ENCODE data around the gene IFI44L.

The IFI44L gene

DNA sequence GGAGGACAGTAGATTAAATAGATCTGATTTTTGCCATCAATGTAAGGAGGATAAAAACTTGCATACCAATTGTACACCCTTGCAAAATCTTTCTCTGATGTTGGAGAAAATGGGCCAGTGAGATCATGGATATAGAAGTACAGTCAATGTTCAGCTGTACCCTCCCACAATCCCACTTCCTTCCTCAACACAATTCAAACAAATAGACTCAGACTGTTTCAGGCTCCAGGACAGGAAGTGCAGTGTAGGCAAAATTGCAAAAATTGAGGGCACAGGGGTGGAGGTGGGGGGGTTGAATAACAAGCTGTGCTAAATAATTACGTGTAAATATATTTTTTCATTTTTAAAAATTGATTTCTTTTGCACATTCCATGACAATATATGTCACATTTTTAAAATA is 25.5 kb downstream of the IFI44L start:
- DNase-seq: no peak

DNA sequence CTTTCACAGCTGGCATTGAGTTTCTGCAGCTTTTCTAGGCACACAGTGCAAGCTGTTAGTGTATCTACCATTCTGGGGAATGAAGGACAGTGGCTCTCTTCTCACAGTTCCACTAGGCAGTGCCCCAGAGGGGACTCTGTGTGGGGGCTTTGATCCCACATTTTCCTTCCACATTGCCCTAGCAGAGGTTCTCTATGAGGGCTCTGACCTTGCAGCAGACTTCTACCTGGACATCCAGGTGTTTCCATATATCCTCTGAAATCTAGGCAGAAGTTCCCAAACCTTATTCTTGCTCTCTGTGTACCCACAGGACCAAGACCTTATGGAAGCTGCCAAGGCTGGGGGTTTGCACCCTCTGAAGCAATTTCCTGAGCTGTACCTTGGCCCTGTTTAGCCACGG is 27.0 kb downstream of the IFI44L start:
- no peak for DNase-seq

DNA sequence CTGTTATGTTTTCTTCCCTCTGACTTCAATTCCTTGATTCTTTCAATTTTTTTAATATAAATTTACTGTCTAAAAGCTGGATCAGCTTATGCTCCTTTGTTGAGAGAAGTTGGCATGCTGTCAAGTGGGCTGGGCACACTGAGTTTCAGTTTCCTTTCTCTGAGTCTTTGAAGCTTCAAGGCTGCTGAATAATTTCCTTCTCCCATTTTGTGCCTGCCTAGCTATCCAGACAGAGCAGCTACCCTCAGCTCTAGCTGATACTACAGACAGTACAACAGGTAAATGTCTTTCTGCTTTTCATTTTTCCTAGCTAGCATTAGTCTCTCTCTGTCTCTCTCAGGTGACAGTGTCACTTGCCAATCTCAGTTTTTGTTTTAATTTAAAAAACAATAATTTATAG is 29.4 kb downstream of the IFI44L start, which contains the start of gene IFI44:
Gene IFI44 (plus strand): TSS at position 204 of the 400 bp plus-strand sequence. CDS start 365 bp downstream, outside the sequence.
- no peak for DNase-seq

DNA sequence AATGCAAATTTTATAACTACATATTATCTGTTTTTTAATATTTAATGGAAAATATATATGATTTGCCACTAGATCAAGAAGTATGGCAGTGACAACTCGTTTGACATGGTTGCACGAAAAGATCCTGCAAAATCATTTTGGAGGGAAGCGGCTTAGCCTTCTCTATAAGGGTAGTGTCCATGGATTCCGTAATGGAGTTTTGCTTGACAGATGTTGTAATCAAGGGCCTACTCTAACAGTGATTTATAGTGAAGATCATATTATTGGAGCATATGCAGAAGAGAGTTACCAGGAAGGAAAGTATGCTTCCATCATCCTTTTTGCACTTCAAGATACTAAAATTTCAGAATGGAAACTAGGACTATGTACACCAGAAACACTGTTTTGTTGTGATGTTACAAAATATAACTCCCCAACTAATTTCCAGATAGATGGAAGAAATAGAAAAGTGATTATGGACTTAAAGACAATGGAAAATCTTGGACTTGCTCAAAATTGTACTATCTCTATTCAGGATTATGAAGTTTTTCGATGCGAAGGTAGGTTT is 29.9 kb downstream of the IFI44L start:
- no peak for DNase-seq

DNA sequence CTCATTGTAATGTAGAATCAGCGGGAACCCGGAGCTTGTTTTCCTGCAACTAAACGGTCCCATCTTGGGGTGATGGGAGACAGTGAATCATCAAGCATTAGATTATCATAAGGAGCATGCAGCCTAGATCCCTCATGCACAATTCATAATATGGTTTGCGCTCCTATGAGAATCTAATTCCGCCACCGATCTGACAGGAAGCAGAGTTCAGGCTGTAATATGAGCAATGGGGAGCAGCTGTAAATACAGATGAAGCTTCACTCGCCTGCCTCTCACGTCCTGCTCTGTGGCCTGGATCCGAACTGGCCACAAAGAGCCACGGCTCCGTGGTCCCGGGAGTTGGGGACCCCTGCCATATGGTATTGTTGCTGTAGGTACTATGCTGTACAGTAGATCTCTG is 31.0 kb downstream of the IFI44L start:
- no peak for DNase-seq

DNA sequence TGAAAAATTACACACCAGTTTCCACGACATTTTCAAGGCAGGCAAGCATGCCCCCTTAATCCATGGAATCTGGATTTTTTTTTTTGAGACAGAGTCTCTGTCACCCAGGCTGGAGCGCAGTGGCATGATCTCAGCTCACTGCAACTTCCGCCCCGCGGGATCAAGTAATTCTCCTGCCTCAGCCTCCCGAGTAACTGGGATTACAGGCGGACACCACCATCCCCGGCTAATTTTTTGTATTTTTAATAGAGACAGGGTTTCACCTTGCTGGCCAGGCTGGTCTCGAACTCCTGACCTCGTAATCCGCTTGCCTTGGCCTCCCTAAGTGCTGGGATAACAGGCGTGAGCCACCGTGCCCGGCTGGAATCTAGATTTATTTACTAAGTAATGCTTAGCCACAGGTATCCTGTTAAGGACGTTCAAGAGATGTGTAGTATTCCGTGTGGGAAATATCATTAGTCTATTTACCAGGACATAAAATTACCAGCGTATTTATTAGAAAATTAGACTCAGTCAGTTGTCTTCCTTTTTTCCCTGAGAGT is 31.8 kb downstream of the IFI44L start:
- DNase-seq: no peak

DNA sequence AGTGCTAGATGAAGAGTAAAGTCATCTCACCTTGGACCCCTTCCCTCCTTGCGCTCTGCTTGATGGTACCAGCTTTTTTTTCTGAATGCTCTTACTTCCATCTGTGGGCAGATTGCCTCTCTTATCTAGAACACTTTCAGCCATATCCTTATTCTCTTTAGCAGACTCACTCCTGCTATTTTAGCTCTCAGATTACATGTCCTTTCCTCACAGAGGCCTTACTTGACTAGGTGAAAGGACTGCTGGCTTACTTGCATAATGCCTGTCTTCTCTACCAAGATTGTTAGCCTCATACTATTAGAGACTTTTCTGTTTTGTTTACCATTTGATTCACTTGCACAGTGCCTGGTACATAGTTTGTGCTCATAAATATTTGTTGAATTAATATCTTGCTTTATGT is 38.7 kb downstream of the IFI44L start:
- no peak for DNase-seq

DNA sequence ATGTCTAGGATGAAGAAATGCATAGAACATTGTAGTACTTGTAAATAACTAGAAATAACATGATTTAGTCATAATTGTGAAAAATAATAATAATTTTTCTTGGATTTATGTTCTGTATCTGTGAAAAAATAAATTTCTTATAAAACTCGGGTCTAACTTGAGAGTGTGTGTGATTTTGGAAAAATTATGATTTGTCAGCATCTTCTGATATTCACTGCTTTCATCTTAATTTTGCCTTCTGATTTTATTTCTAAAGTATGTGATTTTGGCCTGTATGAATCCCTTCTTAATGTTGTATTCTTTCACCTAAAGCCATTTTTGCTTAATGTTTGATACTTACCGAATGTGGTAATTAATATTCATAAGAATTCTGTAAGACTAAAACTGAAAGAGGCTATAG is 43.7 kb downstream of the IFI44L start:
- DNase-seq: no peak

DNA sequence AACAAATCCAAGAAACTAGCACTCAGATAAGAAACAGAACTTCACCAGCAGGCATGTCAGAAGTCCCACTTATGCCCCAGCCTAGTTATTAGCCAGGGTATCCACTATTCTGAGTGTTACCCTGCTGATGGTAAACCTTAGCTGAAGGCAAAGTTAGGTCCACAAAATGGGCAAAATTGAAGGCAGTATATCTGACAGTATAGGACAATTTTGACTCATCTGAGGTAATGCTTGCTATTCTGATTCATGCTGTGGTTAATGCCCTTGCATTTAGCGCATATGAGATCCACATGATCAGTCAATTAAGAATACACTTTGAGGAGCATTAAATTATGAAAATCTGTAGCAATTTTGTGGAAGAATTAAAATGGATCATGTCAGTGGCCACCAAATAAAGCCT is 44.5 kb downstream of the IFI44L start:
- DNase-seq: no peak

DNA sequence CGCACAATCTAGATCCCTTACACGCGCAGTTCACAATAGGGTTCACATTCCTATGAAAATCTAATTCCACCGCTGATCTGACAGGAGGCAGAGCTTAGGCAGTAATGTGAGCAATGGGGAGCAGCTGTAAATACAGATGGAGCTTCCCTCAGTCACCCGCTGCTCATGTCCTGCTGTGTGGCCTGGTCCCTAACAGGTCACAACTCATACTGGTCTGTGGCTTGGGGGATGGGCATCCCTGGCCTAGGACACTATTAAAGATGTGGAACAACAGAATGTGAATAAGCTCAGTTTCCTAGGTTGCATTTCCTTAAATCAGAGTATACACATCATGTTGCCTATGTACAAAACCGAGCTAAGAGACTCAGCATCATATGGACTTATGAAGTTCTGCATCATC is 45.6 kb downstream of the IFI44L start:
- no peak for DNase-seq

DNA sequence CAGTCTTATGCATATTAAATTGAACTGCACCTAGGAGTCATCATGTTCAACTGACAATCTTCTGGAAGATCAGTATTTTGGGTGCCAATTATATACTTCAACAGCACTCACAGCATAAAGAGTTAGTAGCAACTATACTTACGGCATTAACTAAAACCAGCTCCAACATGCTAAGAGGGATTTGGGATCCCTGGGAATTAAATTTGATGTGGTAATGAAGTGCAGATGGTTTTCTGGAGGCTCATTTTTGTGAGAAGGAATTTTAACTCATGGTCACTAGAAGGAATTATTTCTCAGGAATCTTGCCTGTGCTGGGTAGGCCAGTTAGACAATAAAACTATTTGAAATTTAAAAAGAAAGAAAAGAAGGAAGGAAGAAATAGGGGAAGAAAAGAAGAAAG is 47.7 kb downstream of the IFI44L start:
- DNase-seq: no peak

DNA sequence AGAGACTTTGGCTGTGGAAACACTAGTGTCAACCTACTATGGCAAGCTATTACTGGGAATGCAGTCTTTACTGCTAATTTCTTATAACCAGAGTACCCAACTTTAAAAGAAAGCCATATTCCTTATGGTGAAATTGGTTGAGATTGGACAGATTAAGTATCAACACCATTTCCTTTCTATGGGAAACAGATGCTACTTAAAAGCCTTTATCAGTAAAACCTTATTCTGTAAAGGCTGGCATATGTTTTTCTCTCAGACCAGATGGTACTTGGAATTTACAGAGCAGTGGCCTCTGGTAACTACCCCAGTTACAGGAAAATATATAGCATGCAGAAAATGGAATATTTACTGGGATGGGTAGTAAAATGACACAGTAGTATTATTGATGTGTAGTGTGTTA is 48.2 kb downstream of the IFI44L start:
- no peak for DNase-seq

DNA sequence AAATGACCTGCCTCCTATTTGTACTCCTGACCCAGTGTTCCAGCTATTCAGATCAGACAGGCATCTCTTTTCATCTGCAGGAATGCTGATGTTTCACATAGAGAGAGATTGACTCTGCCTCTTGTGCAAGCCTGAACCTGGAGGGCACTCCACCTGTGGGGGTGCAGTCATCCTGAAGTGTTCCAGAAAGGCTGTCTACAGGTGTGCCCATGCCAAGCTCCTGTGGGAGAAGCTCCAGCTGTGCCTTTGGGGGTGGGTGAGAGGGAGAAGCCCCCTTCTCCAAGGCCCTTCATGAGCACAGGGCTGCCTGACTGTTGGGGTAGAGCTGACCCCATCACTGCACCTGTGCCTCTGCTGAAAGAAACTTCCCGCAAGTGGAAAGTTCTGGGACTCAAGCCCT is 52.2 kb downstream of the IFI44L start:
- DNase-seq: no peak

DNA sequence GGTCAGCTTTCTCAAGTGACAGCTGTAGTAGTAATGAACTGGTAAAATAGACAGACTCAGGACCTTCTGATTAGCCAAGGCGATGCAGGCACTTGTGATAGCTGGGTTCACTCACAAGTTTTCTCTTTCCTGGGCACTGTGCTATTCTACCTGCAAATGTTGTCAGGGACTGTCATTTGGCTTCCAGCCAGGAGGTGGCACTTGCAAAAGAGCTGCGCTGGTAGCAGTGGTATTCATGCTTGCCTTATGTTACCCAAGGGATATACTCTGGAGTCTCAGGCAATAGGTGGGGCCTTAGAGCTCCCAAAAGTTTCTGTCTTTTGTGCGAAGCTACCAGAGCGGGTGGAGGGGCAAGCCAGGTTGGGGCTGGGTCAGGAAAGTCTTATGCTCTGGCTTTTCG is 52.9 kb downstream of the IFI44L start:
- DNase-seq: no peak

DNA sequence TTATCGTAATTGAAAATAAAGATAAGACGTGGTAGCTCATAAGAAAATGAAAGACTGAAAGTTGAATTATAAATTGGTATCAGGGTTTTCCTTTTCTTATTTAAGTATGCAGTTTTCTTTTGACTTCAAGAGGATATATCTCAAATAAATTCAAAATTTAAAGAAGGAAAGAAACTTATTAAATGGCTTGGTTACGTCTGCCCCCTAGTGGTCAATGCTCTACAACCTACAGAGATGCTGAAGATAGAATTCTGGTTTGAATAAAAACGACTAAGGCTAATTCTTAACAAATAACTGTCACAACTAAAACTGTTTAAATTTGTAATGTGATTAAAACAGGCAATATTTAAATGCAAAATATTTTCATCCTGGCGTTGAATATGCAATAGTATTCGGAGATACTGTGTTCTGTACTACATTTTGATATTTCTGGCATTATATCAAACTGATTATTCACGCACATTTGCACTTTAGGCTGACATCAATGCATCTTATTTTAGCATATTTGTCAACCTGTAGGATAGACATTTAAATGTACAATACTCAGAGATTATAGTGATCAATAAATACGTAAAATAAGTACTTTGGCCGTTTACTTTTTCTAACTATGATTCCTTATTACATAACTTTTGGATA is 56.2 kb downstream of the IFI44L start:
- DNase-seq: peak; percentile 50

DNA sequence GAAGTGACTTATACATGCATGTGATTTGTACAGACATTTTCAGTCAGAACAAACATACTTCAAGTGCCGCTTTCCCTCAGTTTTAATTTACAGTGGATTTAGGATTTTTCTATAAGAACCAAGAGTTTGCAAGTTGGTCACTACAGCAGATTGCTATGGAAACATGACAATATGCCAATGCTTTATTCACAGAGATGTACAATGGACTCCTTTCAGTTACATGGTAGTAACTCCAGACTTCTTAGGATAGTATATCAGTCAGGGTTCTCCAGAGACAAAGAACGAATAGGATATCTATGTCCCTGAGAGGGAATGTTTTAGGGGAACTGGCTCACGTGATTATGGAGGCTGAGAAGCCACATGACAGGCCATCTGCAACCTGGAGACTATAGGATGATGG is 56.7 kb downstream of the IFI44L start:
- no peak for DNase-seq

DNA sequence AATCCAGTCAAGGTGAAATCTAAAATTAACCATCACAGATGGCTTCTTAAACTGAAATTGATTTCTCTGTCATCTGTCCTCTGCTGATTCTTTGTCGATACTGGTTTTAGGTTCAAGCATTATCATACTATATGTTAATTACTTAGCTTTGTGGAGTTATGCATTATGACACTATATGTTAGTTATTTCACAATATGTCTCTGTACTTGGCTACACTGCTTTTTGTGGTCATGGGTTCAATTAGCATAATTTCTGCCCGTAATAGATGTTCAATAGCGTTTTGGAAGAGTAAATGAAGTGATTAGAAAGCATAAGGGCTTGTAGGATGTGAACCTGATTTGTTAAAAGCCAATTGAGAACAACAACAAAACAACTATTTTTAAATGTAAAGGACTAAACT is 57.5 kb downstream of the IFI44L start:
- no peak for DNase-seq

DNA sequence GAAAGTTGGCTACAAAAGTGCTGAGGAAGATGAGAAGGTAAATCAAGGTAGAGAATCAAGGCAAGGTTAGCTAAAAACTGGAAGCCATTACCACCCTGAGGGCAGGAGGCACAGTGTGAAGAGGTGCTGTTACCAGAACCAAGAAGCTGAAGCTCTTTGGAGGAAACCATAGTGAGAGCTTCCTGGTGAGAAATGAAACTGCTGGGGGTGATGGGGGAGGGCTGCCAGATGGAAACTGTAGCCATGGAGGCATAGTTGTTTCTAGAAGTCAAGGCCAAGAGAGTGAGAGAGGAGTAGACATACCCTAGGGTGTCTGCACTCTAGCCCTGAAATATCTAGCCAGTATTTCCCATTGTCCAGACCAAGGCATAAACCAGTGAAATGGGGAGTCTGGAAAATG is 58.1 kb downstream of the IFI44L start:
- DNase-seq: no peak

DNA sequence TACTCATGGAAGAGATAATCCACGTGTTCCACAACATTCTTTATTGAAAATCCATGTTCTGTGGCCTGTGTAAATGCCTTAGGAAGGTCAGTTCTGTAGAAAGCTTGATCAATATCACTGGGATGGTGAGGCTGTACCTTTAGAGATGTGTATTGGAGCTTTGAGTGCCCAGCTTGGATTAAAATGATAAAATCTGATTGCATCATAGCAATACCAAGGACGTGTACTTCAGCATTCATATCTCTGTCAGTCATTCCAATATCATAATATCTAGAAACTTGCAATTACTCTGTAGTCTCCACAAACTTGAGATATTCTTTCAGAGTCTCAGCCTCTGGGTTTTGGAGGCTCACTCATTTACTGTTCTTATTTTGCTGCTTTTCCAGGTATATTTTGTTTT is 61.0 kb downstream of the IFI44L start:
- no peak for DNase-seq

DNA sequence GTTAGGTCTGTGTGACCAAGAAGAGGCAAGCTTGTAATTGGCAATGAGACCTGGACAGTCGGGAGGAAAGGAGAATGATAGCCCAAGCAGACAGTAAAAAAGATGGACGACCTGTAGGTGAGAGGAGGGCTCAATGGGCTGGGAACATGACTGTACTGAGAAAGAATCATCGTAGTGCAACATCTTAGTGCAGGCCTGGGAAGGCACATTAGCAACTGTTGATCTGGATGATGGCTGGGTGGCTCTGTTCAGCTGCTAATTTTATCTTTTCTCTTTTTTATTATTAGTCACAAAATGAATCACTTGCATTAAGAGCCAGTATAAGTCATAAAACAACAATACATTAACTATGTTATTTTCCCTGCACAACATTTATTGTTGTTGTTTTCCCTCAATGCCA is 62.2 kb downstream of the IFI44L start:
- DNase-seq: no peak

DNA sequence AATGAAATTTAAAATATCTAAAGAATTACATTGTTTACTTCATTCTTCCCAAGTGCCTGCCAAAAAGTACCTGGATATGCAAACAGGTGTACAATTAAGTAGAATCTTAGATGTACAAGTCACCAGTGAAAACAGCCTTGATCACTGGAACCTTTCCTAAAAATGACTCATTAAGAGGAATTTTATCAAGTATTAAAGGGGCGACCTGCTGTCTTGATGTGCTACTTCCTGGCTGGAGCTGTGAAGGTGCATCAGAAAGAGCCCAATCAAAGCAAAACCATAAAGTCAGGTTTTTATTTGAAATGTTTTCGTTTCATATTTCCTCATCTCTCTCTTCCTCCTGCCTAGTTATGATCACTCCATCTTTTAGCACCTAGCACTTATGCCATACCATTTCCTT is 62.8 kb downstream of the IFI44L start:
- no peak for DNase-seq

DNA sequence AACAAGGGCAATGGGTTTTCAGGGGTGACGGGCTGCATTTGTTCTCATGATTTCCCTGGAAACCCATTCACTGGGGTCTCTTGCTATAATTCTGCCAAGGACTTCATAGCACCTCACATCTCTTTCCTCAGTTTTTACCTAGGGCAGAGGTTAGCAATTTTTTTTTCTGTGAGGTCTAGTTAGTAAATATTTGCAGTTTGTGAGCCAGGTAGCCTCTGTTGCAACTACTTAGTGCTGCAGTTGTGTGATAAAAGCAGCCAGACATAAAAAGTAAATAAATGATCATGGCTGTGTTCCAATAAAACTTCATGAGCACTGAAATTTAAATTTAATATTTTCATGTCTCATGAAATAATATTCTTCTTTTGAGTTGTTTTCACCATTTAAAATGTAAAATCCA is 67.1 kb downstream of the IFI44L start:
- DNase-seq: no peak

DNA sequence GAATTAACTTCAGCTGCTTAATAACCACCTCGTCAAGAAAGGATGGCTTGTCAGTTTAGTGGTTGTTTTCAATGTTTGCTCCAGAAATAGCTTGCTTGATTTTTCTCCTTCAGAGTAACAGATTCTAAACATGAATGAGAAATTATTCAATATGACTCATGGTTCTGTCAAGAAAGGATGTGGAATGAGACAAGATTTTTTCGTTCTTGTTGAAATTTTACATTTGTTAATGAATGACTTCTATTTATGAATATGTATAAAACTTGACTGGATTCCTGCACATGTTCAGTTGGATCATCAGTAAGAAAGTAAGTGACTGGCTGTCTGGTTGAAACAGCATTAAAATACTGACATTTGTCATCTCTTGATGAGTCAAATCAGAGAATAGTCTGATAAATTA is 67.7 kb downstream of the IFI44L start:
- DNase-seq: no peak

DNA sequence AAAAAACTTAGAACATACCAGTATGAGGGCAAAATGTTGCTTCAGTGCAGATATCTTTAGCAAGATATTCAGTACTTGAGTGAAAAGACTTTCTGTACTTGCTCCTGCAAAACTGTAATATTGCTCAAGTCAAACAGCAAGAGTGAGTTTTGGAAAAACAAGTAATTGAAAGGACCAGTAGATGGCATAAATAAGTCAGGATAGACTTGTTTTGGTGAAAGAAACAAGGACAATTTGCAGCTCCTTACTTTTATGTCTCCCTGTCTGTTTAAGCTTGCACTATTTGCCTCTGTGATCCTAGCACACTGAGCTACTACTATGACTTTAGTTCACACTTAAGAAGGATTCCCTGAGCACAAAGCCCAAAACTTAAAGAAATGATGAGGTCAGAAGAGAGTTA is 68.4 kb downstream of the IFI44L start:
- no peak for DNase-seq

DNA sequence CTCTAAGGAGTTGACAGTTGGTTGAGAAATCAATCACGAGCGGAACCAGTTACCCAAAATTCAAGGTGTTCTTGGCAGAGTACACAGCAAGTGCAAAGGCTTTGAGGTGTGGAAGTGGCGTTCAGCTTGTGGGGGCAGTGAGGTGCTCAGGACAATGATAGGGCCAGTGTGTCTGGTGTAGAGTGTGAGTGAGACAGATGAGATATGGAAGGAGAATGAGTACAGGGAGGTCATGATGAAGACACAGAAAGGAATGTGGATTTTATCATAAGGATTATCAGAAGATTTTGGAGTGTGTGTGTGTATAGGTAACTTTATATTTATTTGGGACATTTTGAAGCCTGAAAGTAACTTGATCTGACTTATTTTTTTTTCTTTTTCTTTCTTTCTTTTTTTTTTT is 70.3 kb downstream of the IFI44L start:
- DNase-seq: no peak

Data from NCI-H1694 treated with DMSO at 0.1 percent for 48 hours (cell line).